ELF-1 (cell line): ENCODE results near the gene NHS.

Experiments used
- DNase-seq: peaks from one replicate; pipeline ENCODE4 v3.0.0-alpha.2; 2016; ENCODE audit warnings: low read depth, low spot score

Gene NHS

DNA sequence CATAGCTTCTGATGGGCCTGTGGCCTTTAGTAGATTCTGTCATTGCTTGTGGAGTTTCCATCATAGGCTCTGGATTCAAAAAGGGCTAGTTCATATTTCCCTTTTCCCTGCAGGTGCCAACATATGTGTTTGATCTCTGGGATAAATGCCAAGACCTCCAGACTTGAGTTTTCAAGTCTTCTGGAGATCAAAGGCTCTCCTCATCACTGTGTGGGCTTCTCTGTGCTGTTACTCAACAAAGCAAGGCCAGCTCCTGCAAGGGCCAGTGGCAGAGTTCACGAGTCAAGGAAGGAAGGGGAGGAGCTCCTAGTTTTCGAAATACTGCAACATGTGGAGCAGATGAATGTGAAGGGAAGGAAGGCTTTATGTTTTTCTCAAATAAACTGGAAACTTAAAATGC is 299.6 kb downstream of the NHS start:
- DNase-seq = no peak

DNA sequence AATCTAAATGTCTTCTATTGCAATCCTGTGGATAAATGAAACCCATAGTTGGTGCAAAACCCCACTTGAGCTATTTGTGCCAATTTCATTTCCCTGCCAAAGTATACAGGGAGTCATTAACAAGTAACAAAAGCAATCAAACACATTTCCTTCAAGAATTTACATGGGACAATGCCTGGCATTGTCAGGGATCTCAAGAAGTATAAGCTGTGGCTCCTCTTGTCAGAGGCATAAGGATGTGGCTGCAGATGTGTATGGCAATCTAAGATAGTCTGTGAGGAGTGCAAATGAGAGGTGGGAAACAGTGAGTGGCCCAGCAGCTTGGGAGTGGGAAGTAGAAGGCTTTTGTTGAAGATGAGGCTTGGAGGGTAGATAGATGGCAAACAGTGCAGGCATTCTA is 304.3 kb downstream of the NHS start:
- DNase-seq = no peak

DNA sequence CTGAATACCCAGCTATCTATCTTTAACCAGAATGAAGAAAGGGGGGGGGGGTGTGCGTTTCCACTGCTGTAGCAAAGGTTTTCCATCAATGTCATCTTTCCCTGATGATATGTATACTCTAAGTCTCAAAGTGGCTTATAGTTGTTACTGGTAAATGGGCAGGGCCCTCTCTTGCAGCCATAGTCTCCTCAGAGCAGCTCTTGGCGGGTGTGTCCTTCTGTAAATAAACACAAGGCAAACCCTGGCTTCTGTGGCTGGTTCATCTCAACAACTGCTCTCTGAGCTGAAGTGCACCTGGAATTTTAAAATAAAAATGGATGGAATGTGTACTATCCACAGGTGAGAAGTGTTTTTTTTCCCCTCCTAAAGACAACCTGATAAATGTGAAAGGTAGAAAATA is 304.8 kb downstream of the NHS start:
- no peak for DNase-seq

DNA sequence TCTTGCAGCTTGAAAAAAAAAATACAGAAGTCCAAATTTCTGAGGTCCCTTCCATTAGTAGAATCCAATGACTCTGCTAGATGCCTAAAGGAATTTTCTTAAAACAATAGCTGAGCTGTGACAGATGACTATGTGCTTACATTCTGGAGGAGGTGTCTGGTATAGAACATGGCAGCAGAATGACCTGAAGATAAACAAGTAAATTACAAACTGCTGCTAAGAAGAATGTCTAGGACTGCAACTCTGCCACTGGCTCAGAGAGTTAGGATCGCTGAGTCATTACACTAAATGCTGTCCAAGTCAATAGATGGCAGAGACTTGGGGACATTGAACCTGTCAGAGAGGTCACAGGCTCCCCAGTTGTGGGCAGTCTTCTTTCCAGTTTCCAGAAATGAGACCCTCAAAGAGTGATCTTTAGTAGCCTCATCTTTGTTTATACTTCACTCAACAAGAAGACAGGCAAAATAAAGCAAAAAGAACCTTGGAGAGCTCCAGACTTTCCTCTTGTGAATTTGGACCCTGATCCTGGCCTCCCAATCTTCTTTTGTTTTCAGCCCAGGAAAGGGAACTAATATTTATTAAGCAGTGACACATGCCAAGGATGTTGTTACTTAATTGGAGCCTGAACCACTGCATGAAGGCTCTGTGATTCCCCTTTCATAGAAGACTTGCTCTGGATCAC is 305.9 kb downstream of the NHS start:
- DNase-seq = no peak

DNA sequence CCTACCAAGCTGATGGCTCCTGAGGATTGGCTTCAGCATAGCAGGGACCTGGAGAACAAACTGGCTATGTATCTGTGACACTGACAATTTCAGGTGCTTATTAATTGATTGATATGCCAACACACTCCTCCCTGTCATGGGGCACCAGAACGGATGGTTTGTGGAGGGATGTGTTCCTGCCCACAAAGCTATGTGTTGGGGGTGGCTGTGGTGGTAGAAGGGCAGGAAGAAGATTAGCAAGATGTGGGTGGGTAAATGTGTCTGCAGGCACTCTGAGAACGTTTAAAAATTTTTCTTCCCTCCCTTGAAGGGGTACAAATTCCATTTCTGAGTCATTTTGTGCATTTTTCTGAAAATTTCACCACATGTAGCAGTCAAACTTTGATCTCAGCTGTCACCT is 307.3 kb downstream of the NHS start:
- no peak for DNase-seq

DNA sequence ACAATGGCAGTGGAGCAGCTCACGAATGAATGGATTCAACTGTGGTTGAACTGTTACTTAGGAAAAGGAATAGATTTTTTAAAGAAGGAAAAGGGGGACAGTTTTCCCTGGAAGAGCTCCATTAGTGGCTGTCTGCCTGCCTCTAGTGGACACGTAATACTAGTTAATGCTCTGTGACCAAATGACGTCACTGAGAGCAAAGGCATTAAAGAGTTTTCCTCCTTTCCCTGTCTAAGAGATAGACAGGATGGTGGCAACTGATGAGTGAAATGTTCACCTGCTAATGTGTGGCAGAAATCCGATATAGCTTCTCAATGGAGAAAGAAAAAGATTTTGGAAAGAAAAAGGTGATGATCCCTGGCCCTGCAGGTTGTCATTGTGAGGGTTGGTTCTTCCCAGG is 310.0 kb downstream of the NHS start:
- DNase-seq = no peak

DNA sequence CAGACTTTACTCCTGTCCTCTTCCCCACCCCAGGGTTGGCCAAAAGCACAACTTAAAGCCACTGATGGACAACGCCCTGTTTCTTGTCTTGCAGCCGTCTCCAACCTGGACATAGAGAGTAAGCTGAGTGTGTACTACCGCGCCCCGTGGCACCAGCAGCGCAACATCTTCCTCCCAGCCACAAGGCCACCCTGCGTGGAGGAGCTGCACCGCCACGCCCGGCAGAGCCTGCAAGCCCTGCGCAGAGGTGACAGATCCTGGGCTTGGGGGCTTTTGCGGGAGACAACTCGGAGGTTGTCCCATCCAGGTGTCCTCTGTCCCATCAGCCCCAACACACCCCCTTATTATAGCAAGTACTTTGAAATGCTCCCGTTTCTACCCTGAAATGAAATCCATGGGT is 312.6 kb downstream of the NHS start:
- DNase-seq = no peak

DNA sequence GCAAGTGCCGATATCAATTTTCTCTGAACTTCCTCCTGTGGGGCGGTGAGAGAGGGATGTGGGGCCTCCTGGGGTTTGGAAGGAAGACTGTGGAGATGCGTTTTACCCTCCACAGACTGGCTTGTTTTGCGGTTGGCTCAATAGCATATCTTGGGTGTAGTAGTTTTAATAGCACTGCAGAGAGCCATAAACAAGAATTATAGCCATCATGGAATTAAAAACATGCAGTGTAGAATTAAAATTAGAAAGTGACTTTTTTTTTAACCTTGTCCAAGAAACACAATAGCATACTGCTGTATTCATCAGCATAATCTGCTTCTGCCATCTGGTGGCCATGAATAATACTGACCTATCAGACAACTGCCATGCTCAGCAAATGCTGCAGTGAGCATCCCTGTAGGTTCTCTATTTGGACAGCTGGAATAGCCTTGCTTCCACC is 315.0 kb downstream of the NHS start:
- peak; percentile 36 for DNase-seq

DNA sequence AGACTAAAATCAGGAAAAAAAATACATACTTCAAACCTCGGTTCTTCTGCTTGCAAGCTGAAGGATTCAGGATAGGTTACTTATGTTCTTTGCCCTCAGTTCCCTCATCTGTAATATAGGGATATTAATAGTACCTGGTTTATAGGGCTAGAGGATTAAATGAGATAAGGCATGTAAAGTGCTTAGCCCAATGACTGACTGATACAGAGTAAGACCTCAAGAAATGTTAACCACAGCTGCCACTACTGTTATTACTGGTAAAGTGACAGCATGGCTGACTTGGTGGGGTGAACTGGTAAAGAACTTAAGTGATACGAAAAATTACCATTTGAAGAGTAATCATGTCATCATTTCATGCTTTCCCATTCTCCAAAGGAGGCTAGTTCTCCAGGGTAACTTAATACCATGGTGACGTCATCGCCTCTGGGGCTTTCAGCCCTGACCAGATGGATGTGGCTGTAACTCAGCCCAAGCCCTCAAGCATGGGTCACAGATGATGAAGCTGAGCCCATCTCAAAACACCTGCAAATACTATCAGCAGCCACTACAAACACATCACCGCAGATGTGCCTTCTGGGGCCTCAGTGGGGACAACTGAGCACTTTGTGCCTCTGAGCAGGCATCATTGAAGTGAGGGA is 317.8 kb downstream of the NHS start:
- DNase-seq = peak; percentile 84

DNA sequence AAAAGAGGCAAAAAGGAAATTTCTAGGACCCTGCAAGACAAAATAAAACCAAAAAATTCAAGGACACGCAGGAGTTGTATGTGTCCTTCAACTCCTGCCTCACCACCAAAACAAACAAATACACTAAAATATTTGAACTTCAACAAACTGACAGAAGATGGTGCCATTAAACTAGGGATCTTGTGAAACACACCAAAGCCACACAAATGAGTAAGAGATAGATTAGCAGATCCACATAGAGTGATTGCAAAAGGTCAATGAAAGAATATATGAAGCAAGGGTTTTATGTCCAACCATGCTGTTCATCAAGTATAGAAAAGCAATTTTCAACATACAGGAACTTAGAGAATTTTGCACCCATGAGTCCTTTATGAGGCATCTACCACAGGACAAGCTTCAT is 322.2 kb downstream of the NHS start:
- DNase-seq = no peak

DNA sequence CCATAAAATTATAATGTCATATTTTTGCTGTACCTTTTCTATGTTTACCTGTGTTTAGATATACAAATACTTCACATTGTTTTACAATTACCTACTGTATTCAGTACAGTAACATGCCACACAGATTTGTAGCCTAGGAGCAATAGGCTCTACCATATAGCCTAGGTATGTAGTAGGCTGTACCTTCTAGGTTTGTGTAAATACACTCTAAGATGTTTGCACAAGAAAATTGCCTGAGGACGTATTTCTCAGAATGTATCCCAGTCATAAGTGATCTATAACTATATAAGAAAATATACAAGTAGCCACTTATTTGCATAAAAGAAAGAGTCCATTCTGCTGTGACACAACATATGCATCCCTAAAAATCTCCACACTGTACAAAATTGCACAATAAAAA is 326.0 kb downstream of the NHS start:
- no peak for DNase-seq

DNA sequence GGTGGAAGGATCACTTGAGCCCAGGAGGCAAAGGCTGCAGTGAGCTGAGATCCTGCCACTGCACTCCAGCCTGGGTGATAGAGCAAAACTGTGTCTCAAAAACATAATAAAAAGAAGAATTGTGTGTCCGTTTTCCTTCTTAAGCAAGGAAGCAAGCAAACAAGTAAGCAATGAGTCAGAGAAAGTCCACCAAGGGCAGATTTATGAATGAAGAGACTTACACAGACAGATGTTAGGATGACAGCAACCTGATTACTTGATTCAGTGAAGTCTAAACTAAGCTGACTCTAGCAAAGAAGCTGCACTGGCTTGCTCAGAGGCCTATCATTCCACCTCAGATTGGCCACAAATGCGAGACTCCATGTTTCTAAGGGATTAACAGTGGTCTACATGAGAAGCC is 328.2 kb downstream of the NHS start:
- DNase-seq = no peak

DNA sequence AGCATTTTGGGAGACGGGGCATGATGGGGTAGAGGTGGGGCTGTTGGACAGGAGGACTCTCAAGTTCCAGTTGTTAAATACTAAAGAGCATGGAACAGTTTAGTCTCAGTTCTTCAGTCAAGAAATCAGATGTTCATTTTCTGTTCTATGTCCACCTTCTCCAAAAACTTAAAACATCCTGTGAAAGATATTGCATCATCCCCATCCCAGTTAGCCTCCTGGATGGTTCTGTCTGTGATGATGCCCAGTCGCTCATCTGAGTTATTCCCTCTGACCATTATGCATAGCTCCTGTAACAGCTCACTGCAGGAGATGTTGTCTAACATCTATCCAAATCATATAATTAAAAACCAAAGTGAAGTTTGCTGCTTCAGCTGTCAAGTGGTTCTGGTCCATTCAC is 330.2 kb downstream of the NHS start:
- DNase-seq = no peak

DNA sequence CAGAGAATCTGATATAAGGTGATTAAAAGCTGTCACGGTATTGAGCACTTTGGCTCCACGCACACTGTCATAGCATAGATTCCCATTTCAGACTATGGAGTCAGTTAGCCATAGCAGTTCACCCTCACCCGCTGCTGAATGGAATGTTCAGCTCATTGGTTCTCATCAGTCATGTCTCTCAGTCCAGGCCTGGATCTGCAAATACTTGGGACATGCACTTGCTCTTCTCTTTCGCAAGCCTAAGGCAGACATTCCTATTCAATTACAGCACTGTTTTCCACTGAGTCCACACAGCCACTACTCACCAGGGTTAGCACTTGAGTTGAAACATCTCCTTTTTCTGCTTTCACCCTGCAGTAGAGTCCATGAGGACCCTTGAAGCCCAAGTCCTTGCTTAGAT is 331.7 kb downstream of the NHS start:
- DNase-seq = peak; percentile 37

DNA sequence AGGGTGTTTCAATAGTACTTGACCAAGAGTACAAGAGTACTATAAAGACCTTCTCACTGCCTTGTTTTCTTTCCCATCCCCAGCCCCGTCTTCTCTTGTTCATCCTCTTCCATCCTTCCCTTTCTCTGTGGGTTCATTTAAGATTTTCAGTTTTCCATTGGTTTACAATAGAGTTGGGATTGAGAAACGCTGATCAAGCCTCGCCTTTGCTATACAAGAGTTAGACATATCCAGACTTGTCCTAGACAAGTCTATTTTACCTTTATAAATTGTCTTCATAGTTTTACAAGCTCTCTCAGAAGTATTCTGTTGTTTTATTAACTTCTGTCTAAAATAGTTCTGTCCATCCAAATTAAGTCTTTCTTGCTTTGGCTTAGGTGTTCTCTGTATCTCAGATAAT is 332.7 kb downstream of the NHS start:
- DNase-seq = no peak

DNA sequence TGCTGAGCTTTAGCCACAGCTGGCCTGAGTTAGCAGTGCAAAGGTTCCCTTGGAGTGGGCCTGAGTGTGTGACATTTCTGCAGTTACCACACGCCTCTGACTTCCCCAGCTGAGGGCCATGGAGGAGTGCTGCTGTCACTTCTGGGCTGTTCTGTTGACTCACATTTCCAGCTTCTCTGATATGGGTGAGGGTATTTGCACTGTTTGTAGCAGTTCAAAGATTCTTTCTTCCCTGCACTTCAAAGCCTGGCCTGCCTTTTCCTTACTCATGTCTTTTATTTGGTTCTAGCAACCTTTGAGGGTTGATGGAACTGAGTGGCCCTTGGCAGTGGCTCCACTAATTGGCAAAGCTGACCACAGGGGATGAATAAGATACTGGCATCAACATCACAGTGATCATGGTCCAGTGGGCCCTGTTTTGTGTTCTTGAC is 335.9 kb downstream of the NHS start:
- no peak for DNase-seq

DNA sequence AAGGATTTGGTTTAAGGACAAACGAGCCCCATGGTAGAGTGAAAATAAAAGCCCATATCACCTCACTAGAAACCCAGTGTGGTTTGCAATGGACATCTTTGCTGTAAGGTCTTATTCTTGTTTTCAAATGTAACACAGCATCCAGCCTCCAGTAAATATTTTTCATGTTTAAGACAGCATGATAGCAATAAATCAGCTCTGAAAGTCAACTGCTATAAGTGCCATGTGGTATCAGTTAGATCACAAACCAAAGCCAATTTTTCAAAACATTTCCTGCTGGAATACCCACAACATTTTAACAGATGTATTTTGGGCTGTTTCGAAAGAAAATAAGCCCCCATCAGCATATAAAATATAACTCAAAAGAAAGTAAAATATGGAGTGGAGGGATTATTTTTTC is 338.3 kb downstream of the NHS start:
- DNase-seq = no peak

DNA sequence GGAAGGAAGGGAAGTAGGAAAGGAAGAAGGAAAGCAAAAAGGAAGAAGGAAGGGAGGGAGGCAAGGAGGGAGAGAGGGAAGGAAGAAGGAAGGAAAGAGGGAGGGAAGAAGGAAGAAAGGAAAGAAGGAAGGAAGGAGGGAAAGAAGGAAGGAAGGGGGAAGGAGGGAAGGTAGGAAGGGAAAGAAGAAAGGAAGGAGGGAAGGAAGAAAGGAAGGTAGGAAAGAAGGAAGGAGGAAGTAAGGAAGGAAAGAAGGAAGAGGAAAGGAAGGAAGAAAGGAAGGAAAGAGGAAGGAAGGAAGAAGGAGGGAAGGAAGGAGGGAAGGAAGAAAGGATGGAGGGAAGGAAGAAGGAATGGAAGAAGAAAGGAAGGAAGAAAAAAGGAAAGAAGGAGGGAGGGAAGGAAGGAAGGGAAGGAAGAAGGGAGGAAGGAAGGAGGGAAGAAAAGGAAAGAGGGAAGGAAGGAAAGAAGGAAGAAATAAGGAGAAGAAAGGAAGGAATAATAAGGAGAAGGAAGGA is 343.7 kb downstream of the NHS start:
- no peak for DNase-seq

DNA sequence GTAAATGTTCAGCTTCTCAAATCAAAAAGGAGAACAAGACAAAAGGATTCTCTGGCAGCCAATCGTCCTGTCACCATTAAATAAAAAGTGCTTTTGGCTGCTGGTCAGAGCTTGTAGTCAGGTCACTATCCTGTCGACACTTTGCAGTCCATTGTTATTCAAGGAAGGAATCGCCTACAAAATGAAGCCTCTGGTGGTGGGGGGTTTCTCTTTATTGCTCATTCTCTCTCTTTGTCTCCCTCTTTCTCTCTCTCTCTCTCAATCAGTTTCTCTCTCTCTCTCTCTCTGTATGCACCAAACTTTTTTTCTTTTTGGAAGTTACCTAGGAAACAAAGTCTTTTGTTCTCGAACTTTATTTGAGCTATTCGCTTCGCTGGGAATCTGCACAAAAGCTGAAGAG is 344.7 kb downstream of the NHS start:
- peak; percentile 57 for DNase-seq

DNA sequence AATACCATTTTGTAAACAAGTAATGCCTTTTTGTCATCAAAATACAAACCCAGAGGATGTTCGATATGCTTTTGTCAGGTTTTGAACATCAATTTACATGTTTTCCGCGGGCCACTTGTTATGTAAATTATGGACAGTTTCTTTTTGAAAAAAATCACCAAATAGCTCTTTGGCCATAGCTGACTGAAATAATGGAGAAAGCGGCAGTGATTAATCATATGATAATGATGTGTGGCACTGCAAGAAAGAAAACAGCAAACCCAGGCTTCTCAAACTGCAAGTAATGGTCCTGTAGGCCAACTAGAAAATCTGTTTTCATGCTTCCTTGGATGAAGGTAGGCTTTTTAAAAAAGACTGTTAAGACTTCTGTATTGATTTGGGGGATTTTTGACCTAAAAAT is 346.7 kb downstream of the NHS start:
- DNase-seq = no peak

DNA sequence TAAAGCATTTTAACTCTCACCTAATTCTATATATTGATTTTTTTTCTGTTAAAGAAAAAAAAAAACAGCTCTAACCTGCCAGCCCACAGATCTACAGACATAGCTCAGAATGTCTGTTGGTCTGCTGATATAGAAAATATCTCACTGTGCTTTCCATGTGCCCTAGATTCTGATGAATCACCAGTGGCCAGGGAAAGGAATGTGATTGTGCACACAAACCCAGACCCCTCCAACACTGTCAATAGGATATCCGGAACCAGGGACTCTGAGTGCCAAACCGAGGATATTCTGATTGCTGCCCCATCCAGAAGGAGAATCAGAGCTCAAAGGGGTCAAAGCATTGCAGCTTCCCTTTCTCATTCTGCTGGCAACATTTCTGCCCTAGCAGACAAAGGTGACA is 350.2 kb downstream of the NHS start:
- DNase-seq = no peak

DNA sequence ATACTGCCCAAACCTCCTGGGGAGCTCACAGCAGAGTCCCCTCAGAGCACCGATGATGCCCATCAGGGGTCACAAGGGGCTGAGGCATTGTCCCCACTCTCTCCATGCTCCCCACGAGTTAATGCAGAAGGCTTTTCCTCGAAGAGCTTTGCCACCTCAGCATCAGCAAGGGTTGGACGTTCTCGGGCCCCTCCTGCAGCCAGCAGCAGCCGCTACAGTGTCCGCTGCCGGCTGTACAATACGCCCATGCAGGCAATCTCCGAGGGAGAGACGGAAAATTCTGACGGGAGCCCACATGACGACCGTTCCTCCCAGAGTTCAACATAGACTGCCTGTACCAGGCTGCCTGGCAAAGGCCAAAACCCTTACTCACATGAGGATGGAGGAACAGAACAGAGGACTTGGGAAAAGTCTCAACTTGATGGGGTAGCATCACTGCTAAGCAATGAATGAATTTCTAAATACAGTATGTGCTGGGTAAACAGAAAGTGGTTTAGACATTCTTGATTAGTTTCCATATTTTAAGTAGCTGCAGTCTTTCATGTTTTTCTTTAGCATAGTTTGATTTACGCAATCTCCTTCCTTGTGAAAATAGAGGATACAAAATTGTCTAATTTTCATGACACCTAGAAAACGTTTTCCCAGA is 357.3 kb downstream of the NHS start:
- no peak for DNase-seq

DNA sequence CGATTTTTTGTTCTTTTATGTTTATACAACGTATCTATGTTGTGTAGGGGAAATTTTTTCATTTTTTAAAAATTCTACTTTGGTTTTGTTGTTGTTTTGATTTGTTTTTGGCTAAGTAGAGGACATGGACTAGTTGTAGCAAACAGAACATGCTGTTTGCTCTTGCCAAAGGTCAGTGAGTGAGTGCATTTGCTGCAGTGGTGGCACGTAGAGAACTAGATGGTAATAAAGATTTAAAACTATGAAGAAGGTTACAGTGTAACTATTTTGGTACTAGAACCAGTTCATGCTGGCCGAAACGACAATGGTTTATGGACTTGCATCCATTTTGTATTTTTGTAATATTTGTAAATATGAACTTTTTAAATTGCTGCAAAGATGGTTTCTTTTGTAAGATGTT is 360.4 kb downstream of the NHS start:
- no peak for DNase-seq
